ENCODE data around the gene MAD2L1BP. TPM values are rescaled to one million over a fixed set of nuclear protein-coding genes. Genes with fewer than 3 reads are reported as not detected.
A peak's percentile ranks its signal among the peaks of the same experiment; 100 is the strongest.
"Not testable (repeated sequence)": the region's sequence is repeated elsewhere in the genome, so short reads cannot be mapped to it uniquely, and the experiment has no call there.

The MAD2L1BP gene, protein sequence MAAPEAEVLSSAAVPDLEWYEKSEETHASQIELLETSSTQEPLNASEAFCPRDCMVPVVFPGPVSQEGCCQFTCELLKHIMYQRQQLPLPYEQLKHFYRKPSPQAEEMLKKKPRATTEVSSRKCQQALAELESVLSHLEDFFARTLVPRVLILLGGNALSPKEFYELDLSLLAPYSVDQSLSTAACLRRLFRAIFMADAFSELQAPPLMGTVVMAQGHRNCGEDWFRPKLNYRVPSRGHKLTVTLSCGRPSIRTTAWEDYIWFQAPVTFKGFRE
- 34.1 TPM for polyA plus RNA-seq (2013, experiment 1 of 2)
- polyA plus RNA-seq (2013, experiment 2 of 2) = 33.3 TPM

- Histone ChIP-seq H3K27ac (ENCODE audit: low read depth, low read length) (no peak within 1 kb of the TSS), H3K56ac (ENCODE audit: low read length) (peak within 1 kb of the TSS; percentile 95), H3K79me1 (ENCODE audit: low read length) (peaks cover 14% of the 10 kb centered on the region), H3K9ac (ENCODE audit: low read length) (peak within 1 kb of the TSS; percentile 89), H3K18ac (ENCODE audit: low read length) (peak within 1 kb of the TSS; percentile 46), H3K79me2 (ENCODE audit: control insufficient read depth, insufficient read depth, low read length) (peaks cover 14% of the 10 kb centered on the region), H4K5ac (ENCODE audit: low read length) (no peak within 1 kb of the TSS), H2BK15ac (replicated peaks; ENCODE audit: low read depth) (no peak within 1 kb of the TSS), H2BK5ac (ENCODE audit: low read length) (peak within 1 kb of the TSS; percentile 49), H3K23ac (ENCODE audit: low read length) (no peak within 1 kb of the TSS), H2AK5ac (ENCODE audit: low read length) (peak within 1 kb of the TSS; percentile 12), H3K4me3 (ENCODE audit: low read length) (peak within 1 kb of the TSS; percentile 78), H2BK120ac (ENCODE audit: low read depth, low read length) (no peak within 1 kb of the TSS), H3K4ac (ENCODE audit: low read depth, low read length) (peak within 1 kb of the TSS; percentile 61), H4K8ac (ENCODE audit: low read depth, low read length) (no peak within 1 kb of the TSS), H3K4me1 (ENCODE audit: control insufficient read depth, low read depth, low read length) (peaks cover 3% of the 10 kb centered on the region), H3K36me3 (ENCODE audit: control insufficient read depth, insufficient read depth, low read length) (peaks cover 6% of the 10 kb centered on the region), H3K4me2 (ENCODE audit: low read length) (peak within 1 kb of the TSS; percentile 96), H3K27me3 (ENCODE audit: insufficient read depth, low read length, poor library complexity) (no peaks in the 10 kb centered on the region)
- peak; percentile 88 for DNase-seq
- WGBS (ENCODE audit: extremely low coverage, insufficient coverage, low lambda C conversion rate) = no CpG with 5 or more reads among the region's 48 CpGs
These were observed at the start of gene MAD2L1BP for GRCh38 chr6:43635387-43636307. Gene MAD2L1BP, plus strand, starts transcription at chr6:43635840. Its CDS starts 36 bp downstream, at chr6:43635876.

DNA sequence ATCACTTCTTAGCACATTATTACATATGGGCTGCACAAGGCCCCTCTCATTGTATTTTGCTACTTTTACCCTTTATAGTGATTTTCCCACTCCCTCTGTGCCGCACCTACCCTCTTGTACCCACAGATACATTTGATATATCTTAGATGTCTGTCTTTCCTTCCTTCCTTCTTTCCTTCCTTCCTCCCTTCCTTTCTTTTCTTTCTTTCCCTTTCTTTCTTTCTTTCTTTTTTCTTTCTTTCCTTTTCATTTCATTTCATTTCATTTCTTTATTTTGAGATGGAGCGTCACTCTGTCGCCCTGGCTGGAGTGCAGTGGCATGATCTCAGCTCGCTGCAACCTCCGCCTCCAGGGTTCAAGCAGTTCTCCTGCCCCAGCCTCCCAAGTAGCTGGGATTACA, 47.4 kb upstream of the MAD2L1BP start:
- WGBS (ENCODE audit: extremely low coverage, insufficient coverage, low lambda C conversion rate) = no CpG with 5 or more reads among the region's 5 CpGs

GRCh38 chr6:43589564-43589963, 46.1 kb upstream of the MAD2L1BP start:
- H3K27ac ChIP-seq (ENCODE audit: low read depth, low read length); H2AK5ac ChIP-seq (ENCODE audit: low read length); DNase-seq; H3K4ac ChIP-seq (ENCODE audit: low read depth, low read length); H2BK5ac ChIP-seq (ENCODE audit: low read length); H2BK120ac ChIP-seq (ENCODE audit: low read depth, low read length); H3K4me3 ChIP-seq (ENCODE audit: low read length); H3K23ac ChIP-seq (ENCODE audit: low read length); H3K4me1 ChIP-seq (ENCODE audit: control insufficient read depth, low read depth, low read length); H3K9ac ChIP-seq (ENCODE audit: low read length); H3K79me1 ChIP-seq (ENCODE audit: low read length); H2BK15ac ChIP-seq (replicated peaks; ENCODE audit: low read depth); H3K79me2 ChIP-seq (ENCODE audit: control insufficient read depth, insufficient read depth, low read length); H3K4me2 ChIP-seq (ENCODE audit: low read length); H4K8ac ChIP-seq (ENCODE audit: low read depth, low read length); H3K56ac ChIP-seq (ENCODE audit: low read length); H3K27me3 ChIP-seq (ENCODE audit: insufficient read depth, low read length, poor library complexity); H3K18ac ChIP-seq (ENCODE audit: low read length); H3K36me3 ChIP-seq (ENCODE audit: control insufficient read depth, insufficient read depth, low read length); H4K5ac ChIP-seq (ENCODE audit: low read length): not testable (repeated sequence)
- no CpG with 5 or more reads among the region's 1 CpG for WGBS (ENCODE audit: extremely low coverage, insufficient coverage, low lambda C conversion rate)

More for the DNA sequence above, 47.4 kb upstream of the MAD2L1BP start:
- H3K4me1 ChIP-seq (ENCODE audit: control insufficient read depth, low read depth, low read length) = no peaks in the 10 kb centered on the region
- no peak overlapping the region for H2BK120ac ChIP-seq (ENCODE audit: low read depth, low read length)
- H3K56ac ChIP-seq (ENCODE audit: low read length) = no peak overlapping the region
- no peak overlapping the region for H4K8ac ChIP-seq (ENCODE audit: low read depth, low read length)
- no peak overlapping the region for H4K5ac ChIP-seq (ENCODE audit: low read length)
- no peak overlapping the region for H2AK5ac ChIP-seq (ENCODE audit: low read length)
- H3K36me3 ChIP-seq (ENCODE audit: control insufficient read depth, insufficient read depth, low read length) = no peaks in the 10 kb centered on the region
- H3K4ac ChIP-seq (ENCODE audit: low read depth, low read length) = no peak overlapping the region
- no peak overlapping the region for H3K4me3 ChIP-seq (ENCODE audit: low read length)
- H3K79me2 ChIP-seq (ENCODE audit: control insufficient read depth, insufficient read depth, low read length) = no peaks in the 10 kb centered on the region
- H3K79me1 ChIP-seq (ENCODE audit: low read length) = no peaks in the 10 kb centered on the region
- H3K4me2 ChIP-seq (ENCODE audit: low read length) = no peak overlapping the region
- no peak overlapping the region for H3K23ac ChIP-seq (ENCODE audit: low read length)
- no peak overlapping the region for H3K18ac ChIP-seq (ENCODE audit: low read length)
- H3K27ac ChIP-seq (ENCODE audit: low read depth, low read length) = no peak overlapping the region
- no peak overlapping the region for H2BK15ac ChIP-seq (replicated peaks; ENCODE audit: low read depth)
- H3K9ac ChIP-seq (ENCODE audit: low read length) = no peak overlapping the region
- no peaks in the 10 kb centered on the region for H3K27me3 ChIP-seq (ENCODE audit: insufficient read depth, low read length, poor library complexity)
- no peak for DNase-seq
- no peak overlapping the region for H2BK5ac ChIP-seq (ENCODE audit: low read length)

GRCh38 chr6:43593938-43594337, 41.7 kb upstream of the MAD2L1BP start:
- no peak overlapping the region for H2BK120ac ChIP-seq (ENCODE audit: low read depth, low read length)
- no peak overlapping the region for H4K5ac ChIP-seq (ENCODE audit: low read length)

DNA sequence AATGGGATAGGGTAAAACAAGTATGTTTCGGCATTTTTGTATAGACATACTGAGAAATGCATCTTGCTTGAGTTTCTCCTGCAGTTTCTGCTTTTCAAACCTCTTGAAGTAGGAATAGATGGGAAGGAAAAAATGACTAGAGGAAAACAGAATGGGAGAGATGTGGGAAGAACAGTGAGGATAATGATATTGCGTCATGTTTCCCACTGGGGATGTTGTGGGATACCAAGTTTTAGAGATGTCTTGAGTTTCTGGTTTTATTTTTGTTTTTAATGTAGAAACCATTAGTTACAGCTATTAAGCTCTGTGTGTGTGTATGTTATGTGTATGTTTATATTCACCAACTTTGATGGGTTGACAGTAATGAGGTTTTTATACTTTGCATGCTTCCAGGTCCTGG, 35.0 kb upstream of the MAD2L1BP start:
- H2BK15ac ChIP-seq (replicated peaks; ENCODE audit: low read depth) = no peak overlapping the region
- no peak overlapping the region for H3K4me2 ChIP-seq (ENCODE audit: low read length)
- 100% methylated on average over 1 of the region's 2 CpGs for WGBS (ENCODE audit: extremely low coverage, insufficient coverage, low lambda C conversion rate)
- no peak overlapping the region for H3K4me3 ChIP-seq (ENCODE audit: low read length)
- H4K8ac ChIP-seq (ENCODE audit: low read depth, low read length) = no peak overlapping the region
- H3K79me1 ChIP-seq (ENCODE audit: low read length) = no peaks in the 10 kb centered on the region
- H3K56ac ChIP-seq (ENCODE audit: low read length) = no peak overlapping the region
- no peak overlapping the region for H4K5ac ChIP-seq (ENCODE audit: low read length)
- DNase-seq = no peak
- H3K4me1 ChIP-seq (ENCODE audit: control insufficient read depth, low read depth, low read length) = no peaks in the 10 kb centered on the region
- no peak overlapping the region for H3K23ac ChIP-seq (ENCODE audit: low read length)
- no peaks in the 10 kb centered on the region for H3K79me2 ChIP-seq (ENCODE audit: control insufficient read depth, insufficient read depth, low read length)
- no peak overlapping the region for H2BK5ac ChIP-seq (ENCODE audit: low read length)
- no peak overlapping the region for H3K27ac ChIP-seq (ENCODE audit: low read depth, low read length)
- H3K4ac ChIP-seq (ENCODE audit: low read depth, low read length) = no peak overlapping the region
- no peak overlapping the region for H3K9ac ChIP-seq (ENCODE audit: low read length)
- no peaks in the 10 kb centered on the region for H3K36me3 ChIP-seq (ENCODE audit: control insufficient read depth, insufficient read depth, low read length)
- no peak overlapping the region for H2BK120ac ChIP-seq (ENCODE audit: low read depth, low read length)
- H2AK5ac ChIP-seq (ENCODE audit: low read length) = no peak overlapping the region
- H3K27me3 ChIP-seq (ENCODE audit: insufficient read depth, low read length, poor library complexity) = no peaks in the 10 kb centered on the region
- no peak overlapping the region for H3K18ac ChIP-seq (ENCODE audit: low read length)

More at GRCh38 chr6:43593938-43594337, 41.7 kb upstream of the MAD2L1BP start:
- Histone ChIP-seq H3K4me3 (ENCODE audit: low read length) (no peak overlapping the region), H3K36me3 (ENCODE audit: control insufficient read depth, insufficient read depth, low read length) (no peaks in the 10 kb centered on the region), H3K18ac (ENCODE audit: low read length) (no peak overlapping the region), H2AK5ac (ENCODE audit: low read length) (no peak overlapping the region), H3K79me2 (ENCODE audit: control insufficient read depth, insufficient read depth, low read length) (no peaks in the 10 kb centered on the region), H3K79me1 (ENCODE audit: low read length) (no peaks in the 10 kb centered on the region), H3K4ac (ENCODE audit: low read depth, low read length) (no peak overlapping the region), H3K4me1 (ENCODE audit: control insufficient read depth, low read depth, low read length) (no peaks in the 10 kb centered on the region), H2BK15ac (replicated peaks; ENCODE audit: low read depth) (no peak overlapping the region), H3K4me2 (ENCODE audit: low read length) (no peak overlapping the region), H3K56ac (ENCODE audit: low read length) (no peak overlapping the region), H3K9ac (ENCODE audit: low read length) (no peak overlapping the region), H3K23ac (ENCODE audit: low read length) (no peak overlapping the region), H3K27me3 (ENCODE audit: insufficient read depth, low read length, poor library complexity) (no peaks in the 10 kb centered on the region), H2BK5ac (ENCODE audit: low read length) (no peak overlapping the region), H4K8ac (ENCODE audit: low read depth, low read length) (no peak overlapping the region), H3K27ac (ENCODE audit: low read depth, low read length) (no peak overlapping the region)
- no peak for DNase-seq
- no CpG with 5 or more reads among the region's 1 CpG for WGBS (ENCODE audit: extremely low coverage, insufficient coverage, low lambda C conversion rate)
